ENCODE results near the gene TOP2A. TPM values are rescaled to one million over a fixed set of nuclear protein-coding genes. Genes with fewer than 3 reads are reported as not detected.

TOP2A gene
- total RNA-seq, 1 donor from 2014 or later: 28.3 TPM

DNA sequence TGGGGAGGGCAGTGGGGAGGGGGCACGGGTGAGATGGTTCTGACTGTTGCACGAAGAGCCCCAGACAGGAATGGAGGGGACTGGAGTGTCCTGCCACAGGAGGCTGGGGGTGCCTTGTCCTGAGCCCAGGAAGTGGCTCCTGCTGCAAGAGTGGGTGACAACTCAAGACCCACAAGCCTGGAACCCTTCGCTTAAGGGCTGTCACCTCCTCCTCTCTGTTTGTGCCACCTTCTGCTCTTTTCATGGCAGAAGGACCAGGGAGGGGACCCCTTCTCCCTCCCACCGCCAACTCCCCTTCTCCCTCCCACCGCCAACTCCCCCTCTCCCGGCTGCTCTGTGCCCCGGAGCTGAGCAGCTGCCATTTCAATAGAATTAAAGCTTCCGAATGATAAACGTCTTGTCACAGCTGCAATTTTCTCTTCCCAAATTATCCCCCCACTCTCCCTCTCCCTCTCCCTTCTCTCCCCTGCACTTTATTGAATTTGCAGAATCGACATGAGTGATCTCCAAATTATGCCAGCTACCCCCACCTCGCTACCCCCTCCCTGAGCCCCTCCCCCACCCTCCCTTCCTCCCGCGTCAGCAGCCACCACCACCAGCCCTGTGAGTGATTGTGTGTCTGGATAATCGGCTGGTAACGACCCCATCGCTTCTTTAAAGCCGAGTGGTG, 66.9 kb downstream of the TOP2A start:
- TF ChIP-seq, protein P1, sequence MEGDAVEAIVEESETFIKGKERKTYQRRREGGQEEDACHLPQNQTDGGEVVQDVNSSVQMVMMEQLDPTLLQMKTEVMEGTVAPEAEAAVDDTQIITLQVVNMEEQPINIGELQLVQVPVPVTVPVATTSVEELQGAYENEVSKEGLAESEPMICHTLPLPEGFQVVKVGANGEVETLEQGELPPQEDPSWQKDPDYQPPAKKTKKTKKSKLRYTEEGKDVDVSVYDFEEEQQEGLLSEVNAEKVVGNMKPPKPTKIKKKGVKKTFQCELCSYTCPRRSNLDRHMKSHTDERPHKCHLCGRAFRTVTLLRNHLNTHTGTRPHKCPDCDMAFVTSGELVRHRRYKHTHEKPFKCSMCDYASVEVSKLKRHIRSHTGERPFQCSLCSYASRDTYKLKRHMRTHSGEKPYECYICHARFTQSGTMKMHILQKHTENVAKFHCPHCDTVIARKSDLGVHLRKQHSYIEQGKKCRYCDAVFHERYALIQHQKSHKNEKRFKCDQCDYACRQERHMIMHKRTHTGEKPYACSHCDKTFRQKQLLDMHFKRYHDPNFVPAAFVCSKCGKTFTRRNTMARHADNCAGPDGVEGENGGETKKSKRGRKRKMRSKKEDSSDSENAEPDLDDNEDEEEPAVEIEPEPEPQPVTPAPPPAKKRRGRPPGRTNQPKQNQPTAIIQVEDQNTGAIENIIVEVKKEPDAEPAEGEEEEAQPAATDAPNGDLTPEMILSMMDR (IDR thresholded peaks at IDR 0.05; ENCODE audit: unreplicated experiment): no peak
- Mint-ChIP-seq H3K27ac (ENCODE audit: unreplicated experiment) (no peak overlapping the region), H3K4me1 (ENCODE audit: unreplicated experiment) (peaks cover 52% of the 10 kb centered on the region), H3K36me3 (ENCODE audit: low read depth, unreplicated experiment) (peaks cover 31% of the 10 kb centered on the region), H3K9me3 (ENCODE audit: unreplicated experiment) (no peaks in the 10 kb centered on the region), H3K4me3 (ENCODE audit: unreplicated experiment) (no peak overlapping the region), H3K27me3 (ENCODE audit: unreplicated experiment) (peaks cover 19% of the 10 kb centered on the region)
- no peak for DNase-seq (ENCODE audit: low spot score)

DNA sequence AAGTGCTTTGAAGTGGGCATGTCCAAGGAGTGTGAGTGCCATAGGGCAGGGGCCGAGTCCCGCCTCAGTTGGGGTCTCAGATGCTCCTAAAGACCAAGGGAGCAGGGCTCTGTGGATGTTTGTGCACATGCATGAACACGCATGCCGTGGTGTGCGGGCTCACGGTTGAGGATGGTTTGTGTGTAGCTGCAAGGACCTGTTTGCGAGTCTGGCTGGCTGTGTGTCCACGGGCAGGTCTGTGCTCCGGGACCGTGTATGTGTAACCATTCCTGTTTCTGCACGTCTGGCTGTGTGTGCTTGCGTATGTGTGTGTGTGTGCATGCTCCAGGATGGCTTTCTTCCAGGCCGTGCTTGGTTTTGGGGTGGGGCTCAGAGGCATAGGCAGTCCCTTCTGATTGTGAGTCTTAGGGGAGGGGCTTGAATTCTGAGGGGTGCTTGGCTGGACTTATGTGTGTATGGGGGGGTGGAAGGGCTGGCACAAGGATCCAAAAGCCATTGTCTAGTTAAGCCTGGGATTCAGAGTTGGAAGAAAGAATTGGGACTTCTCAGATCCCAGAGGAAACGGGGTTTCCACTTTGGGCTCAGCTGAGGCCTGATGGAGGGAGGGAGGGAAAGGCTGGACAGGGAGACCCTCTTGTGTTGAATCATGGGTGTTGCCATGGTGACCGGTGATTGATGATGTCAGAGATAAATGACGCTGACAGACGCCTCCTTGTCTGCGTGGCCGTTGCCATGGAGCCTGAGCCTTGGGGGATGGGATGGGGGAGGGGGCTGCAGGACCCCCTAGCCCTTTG, 67.6 kb downstream of the TOP2A start:
- TF ChIP-seq, protein P1 (IDR thresholded peaks at IDR 0.05; ENCODE audit: unreplicated experiment): no peak
- Mint-ChIP-seq H3K4me3 (ENCODE audit: unreplicated experiment) (peak overlapping the region; percentile 68), H3K27me3 (ENCODE audit: unreplicated experiment) (peaks cover 17% of the 10 kb centered on the region), H3K9me3 (ENCODE audit: unreplicated experiment) (no peaks in the 10 kb centered on the region), H3K27ac (ENCODE audit: unreplicated experiment) (peak overlapping the region; percentile 86), H3K4me1 (ENCODE audit: unreplicated experiment) (peaks cover 52% of the 10 kb centered on the region), H3K36me3 (ENCODE audit: low read depth, unreplicated experiment) (peaks cover 31% of the 10 kb centered on the region)
- DNase-seq (ENCODE audit: low spot score): no peak

DNA sequence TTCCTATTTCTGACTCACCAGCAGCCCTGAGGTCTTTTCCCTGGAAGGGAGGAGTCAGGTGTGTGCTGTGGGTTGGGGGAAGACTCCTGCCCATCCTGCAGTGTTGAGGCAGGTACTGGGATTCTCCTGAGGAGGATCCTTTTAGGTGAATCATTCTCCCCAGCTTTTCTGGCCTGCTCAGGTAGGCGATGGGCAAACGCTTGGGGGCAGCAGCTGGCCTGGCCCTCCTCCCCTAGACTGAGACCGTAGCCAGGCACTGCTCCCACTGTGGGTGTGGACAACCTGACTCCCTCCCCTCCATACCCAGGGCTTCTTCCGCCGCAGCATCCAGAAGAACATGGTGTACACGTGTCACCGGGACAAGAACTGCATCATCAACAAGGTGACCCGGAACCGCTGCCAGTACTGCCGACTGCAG, 68.2 kb downstream of the TOP2A start:
- Mint-ChIP-seq H3K27me3 (ENCODE audit: unreplicated experiment) (peaks cover 21% of the 10 kb centered on the region), H3K4me1 (ENCODE audit: unreplicated experiment) (peaks cover 57% of the 10 kb centered on the region), H3K9me3 (ENCODE audit: unreplicated experiment) (no peaks in the 10 kb centered on the region), H3K36me3 (ENCODE audit: low read depth, unreplicated experiment) (peaks cover 31% of the 10 kb centered on the region), H3K4me3 (ENCODE audit: unreplicated experiment) (peak overlapping the region; percentile 81), H3K27ac (ENCODE audit: unreplicated experiment) (peak overlapping the region; percentile 75)
- DNase-seq (ENCODE audit: low spot score): no peak
- TF ChIP-seq, protein P1 (IDR thresholded peaks at IDR 0.05; ENCODE audit: unreplicated experiment): no peak

DNA sequence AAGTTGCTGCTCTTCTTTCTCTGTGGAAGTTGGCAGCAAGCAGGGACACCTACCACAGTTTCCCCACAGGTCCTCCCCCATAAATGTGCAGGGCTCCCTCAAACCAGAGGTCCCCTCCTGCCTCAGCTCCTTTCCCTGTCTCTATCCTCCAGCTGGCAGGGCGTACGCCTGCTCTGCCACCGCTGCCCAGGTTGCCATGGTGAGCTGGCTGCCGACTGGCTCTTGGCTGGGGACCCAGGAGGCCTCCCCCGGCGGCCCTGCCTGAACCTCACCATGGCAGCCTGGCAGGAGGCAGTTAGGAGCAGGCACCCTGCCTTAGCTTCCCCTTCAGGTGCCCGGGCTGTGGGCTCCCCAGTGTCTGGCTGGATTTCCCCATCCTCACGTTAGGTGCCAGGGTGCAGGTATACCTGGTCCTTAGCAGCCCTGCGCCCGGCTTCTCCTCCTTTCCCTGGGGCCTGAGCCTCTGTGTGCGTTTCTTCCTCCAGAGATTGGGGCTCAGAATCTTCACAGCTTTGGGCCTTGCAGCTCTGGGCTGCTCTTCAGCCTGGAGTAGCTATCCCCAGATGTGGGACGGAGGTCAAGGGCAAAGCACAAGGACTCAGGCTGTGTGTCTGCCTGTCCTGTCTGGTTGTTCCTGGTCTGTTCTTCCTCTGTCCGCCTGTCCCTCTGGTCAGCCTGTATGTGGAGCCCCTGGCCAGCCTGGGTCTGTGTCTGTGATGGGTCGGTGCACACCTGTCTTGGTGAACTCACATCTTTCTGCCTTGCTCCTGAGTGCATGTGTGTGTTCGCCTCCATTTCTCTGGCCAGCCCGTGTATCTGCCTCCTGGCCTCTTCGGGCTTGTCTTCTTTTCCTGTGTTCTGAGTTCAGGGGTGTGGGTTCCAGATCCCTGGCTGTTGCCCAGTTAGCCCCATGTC, 68.9 kb downstream of the TOP2A start:
- Mint-ChIP-seq H3K4me3 (ENCODE audit: unreplicated experiment) (peak overlapping the region; percentile 81), H3K27me3 (ENCODE audit: unreplicated experiment) (peaks cover 23% of the 10 kb centered on the region), H3K9me3 (ENCODE audit: unreplicated experiment) (no peaks in the 10 kb centered on the region), H3K36me3 (ENCODE audit: low read depth, unreplicated experiment) (peaks cover 31% of the 10 kb centered on the region), H3K27ac (ENCODE audit: unreplicated experiment) (peak overlapping the region; percentile 98), H3K4me1 (ENCODE audit: unreplicated experiment) (peaks cover 64% of the 10 kb centered on the region)
- DNase-seq (ENCODE audit: low spot score): no peak
- TF ChIP-seq, protein P1 (IDR thresholded peaks at IDR 0.05; ENCODE audit: unreplicated experiment): no peak
